A549 (cell line): ENCODE measurements around the gene MAFB. TPM values are rescaled to one million over a fixed set of nuclear protein-coding genes. Genes with fewer than 3 reads are reported as not detected.
A peak's percentile ranks its signal among the peaks of the same experiment; 100 is the strongest.

Source experiments
- ATAC-seq, 2 experiments: fragments of 200-7000 bp in 1 of 2; fragments of >200 bp in 1 of 2; cut with Nextera tagmentation in 1 of 2; cut with Tn5 transposase in 1 of 2; 3 replicates each; pipeline versions ENCODE4 v1.8.0 to v1.9.1; 2018 to 2020; ENCODE audit warnings: mild to moderate bottlenecking in 1 of 2, moderate library complexity in 1 of 2
- CTCF ChIA-PET: fragments of 300-600 bp; sonication (Branson Sonifier 250); formaldehyde crosslinking; extraction: SDS; loops from one replicate; lab custom pipeline; 2021; ENCODE audit warnings: antibody characterized with exemption, inconsistent platforms; lab: Yijun Ruan, JAX
- POLR2A ChIA-PET: fragments of 350-600 bp; formaldehyde crosslinking; extraction: SDS; loops from one replicate; lab custom pipeline; 2021; ENCODE audit warnings: antibody characterized with exemption, inconsistent platforms; lab: Yijun Ruan, JAX
- DNase-seq, 2 experiments: peaks; one replicate each; pipeline versions ENCODE4 v3.0.0 to v3.0.0-alpha.2; 2011 to 2016; ENCODE audit warnings: low read depth in 1 of 2, low spot score in 1 of 2
- FAIRE-seq: peaks from 2 replicates; lab custom pipeline; 2011; peaks lifted over from hg19 to GRCh38; lab: Jason Lieb, UNC
- H3K27ac ChIP-seq, 2 experiments: fragments of >200 bp; sonication (Bioruptor Twin); formaldehyde crosslinking; 3 replicates each; pipeline ENCODE4 v1.5.1; 2016 to 2017
- H3K4me1 ChIP-seq: fragments of >200 bp; sonication (Bioruptor Twin); formaldehyde crosslinking; 3 replicates; pipeline ENCODE4 v1.6.1; 2016
- H3K4me2 ChIP-seq: fragments of >200 bp; sonication (Bioruptor Twin); formaldehyde crosslinking; 3 replicates; pipeline ENCODE4 v1.6.1; 2016
- H3K4me3 ChIP-seq: fragments of >200 bp; sonication (Bioruptor Twin); formaldehyde crosslinking; 3 replicates; pipeline ENCODE4 v1.5.1; 2016
- H3K9me3 ChIP-seq: fragments of >200 bp; sonication (Bioruptor Twin); formaldehyde crosslinking; 3 replicates; pipeline ENCODE4 v1.6.1; 2016
- BCL3 ChIP-seq: fragments of >200 bp; sonication (Bioruptor Twin); formaldehyde crosslinking; IDR thresholded peaks from 3 replicates; pipeline ENCODE4 v1.6.1; 2016
- CBX8 ChIP-seq: fragments of 200-600 bp; sonication (generic); IDR thresholded peaks from 2 replicates; pipeline ENCODE4 v1.6.1; 2016
- CHD2 ChIP-seq: fragments of 150-350 bp; IDR thresholded peaks from 2 replicates; pipeline ENCODE4 v1.6.1; 2014; ENCODE audit warnings: low read length; ENCODE audit not compliant: partially characterized antibody
- CHD4 ChIP-seq: fragments of 200-600 bp; sonication (generic); IDR thresholded peaks from 2 replicates; pipeline ENCODE4 v1.6.1; 2016; ENCODE audit warnings: antibody characterized with exemption, mild to moderate bottlenecking, borderline replicate concordance
- E2F6 ChIP-seq: IDR thresholded peaks from 2 replicates; pipeline ENCODE4 v1.6.1; 2012; ENCODE audit warnings: low read depth, borderline replicate concordance
- EHF ChIP-seq: fragments of 250-450 bp; sonication (Bioruptor Pico); IDR thresholded peaks from 2 replicates; pipeline ENCODE4 v1.5.0; 2020; ENCODE audit warnings: mild to moderate bottlenecking
- EP300 ChIP-seq, 2 experiments: fragments of >200 bp; sonication (Bioruptor Twin); formaldehyde crosslinking; IDR thresholded peaks; 2 replicates in 1 of 2; 3 replicates in 1 of 2; pipeline ENCODE4 v1.6.1; 2016 to 2017
- GATA3 ChIP-seq: IDR thresholded peaks from 2 replicates; pipeline ENCODE4 v1.6.1; 2012; ENCODE audit warnings: borderline replicate concordance
- HOXA7 ChIP-seq: fragments of 250-450 bp; sonication (Bioruptor Pico); IDR thresholded peaks from 2 replicates; pipeline ENCODE4 v1.5.0; 2020; ENCODE audit warnings: mild to moderate bottlenecking, moderate library complexity
- HOXB13 ChIP-seq: fragments of 250-450 bp; sonication (Bioruptor Pico); IDR thresholded peaks from 2 replicates; pipeline ENCODE4 v1.5.0; 2020; ENCODE audit warnings: low read depth, mild to moderate bottlenecking, moderate library complexity
- KDM1A ChIP-seq: fragments of 200-600 bp; sonication (generic); IDR thresholded peaks from 2 replicates; pipeline ENCODE4 v1.6.1; 2016; ENCODE audit warnings: low read depth, mild to moderate bottlenecking
- MAFK ChIP-seq: fragments of 450-650 bp; IDR thresholded peaks from 2 replicates; pipeline ENCODE4 v1.6.1; 2014; ENCODE audit not compliant: partially characterized antibody
- PBX3 ChIP-seq: IDR thresholded peaks from 2 replicates; pipeline ENCODE4 v1.6.1; 2012
- PHF8 ChIP-seq: fragments of 200-600 bp; sonication (generic); IDR thresholded peaks from 2 replicates; pipeline ENCODE4 v1.6.1; 2016; ENCODE audit warnings: low read depth, mild to moderate bottlenecking, antibody characterized with exemption, moderate library complexity, borderline replicate concordance
- RARB ChIP-seq: fragments of 250-450 bp; sonication (Bioruptor Pico); IDR thresholded peaks from 2 replicates; pipeline ENCODE4 v1.8.0; 2021; ENCODE audit warnings: mild to moderate bottlenecking, moderate library complexity
- RCOR1 ChIP-seq: fragments of 150-350 bp; IDR thresholded peaks from 2 replicates; pipeline ENCODE4 v1.6.1; 2014; ENCODE audit warnings: antibody characterized with exemption, low read length, low read depth
- REST ChIP-seq: fragments of 200-600 bp; sonication (generic); IDR thresholded peaks from 2 replicates; pipeline ENCODE4 v1.6.1; 2016; ENCODE audit warnings: antibody characterized with exemption, mild to moderate bottlenecking, moderate library complexity
- RFX5 ChIP-seq: fragments of 450-650 bp; IDR thresholded peaks from 2 replicates; pipeline ENCODE4 v1.7.1; 2014; ENCODE audit warnings: antibody characterized with exemption, mild to moderate bottlenecking, moderate library complexity
- RNF2 ChIP-seq: fragments of 200-600 bp; sonication (generic); IDR thresholded peaks from 2 replicates; pipeline ENCODE4 v1.6.1; 2016; ENCODE audit warnings: low read depth, mild to moderate bottlenecking, antibody characterized with exemption, moderate library complexity, borderline replicate concordance
- SMC3 ChIP-seq: fragments of >200 bp; sonication (Bioruptor Twin); formaldehyde crosslinking; IDR thresholded peaks from 3 replicates; pipeline ENCODE4 v1.6.1; 2018; ENCODE audit warnings: inconsistent platforms
- SREBF2 ChIP-seq: fragments of 450-650 bp; IDR thresholded peaks from 2 replicates; pipeline ENCODE4 v1.6.1; 2014; ENCODE audit warnings: mild to moderate bottlenecking, moderate library complexity
- TFCP2L1 ChIP-seq: fragments of 250-450 bp; sonication (Bioruptor Pico); IDR thresholded peaks from 2 replicates; pipeline ENCODE4 v1.5.0; 2021; ENCODE audit warnings: mild to moderate bottlenecking
- ZC3H11A ChIP-seq: fragments of 450-650 bp; IDR thresholded peaks from 2 replicates; pipeline ENCODE4 v1.6.1; 2014; ENCODE audit warnings: antibody characterized with exemption, mild to moderate bottlenecking
- WGBS: methylation state at CpG from one replicate; pipeline ENCODE4 v1.1.6; 2017; ENCODE audit errors: missing lambda C conversion rate; 5-methylcytosine and 5-hydroxymethylcytosine counted together
- polyA plus RNA-seq, 4 experiments: library from polyadenylated mRNA; depleted of rRNA in 3 of 4; stranded (reverse); fragments of >200 nt; fragmentation: RNase III in 1 of 4; extraction: RNeasy Plus Mini Kit Qiagen cat#74134 plus additional on column Dnase treatment in 1 of 4; gene quantifications; 2 replicates in 3 of 4; 3 replicates in 1 of 4; pipeline ENCODE4 v1.2.3, GENCODE V29; 2011 to 2017

MAFB gene
- polyA plus RNA-seq, 2 of the 4 experiments (the other 2 are of a cell fraction) = 0.04 TPM; not detected in 1

- H3K4me1 ChIP-seq = no peaks in the 10 kb centered on the region
- no peak overlapping the region for H3K27ac ChIP-seq
- ChIA-PET POLR2A (no interaction called here), CTCF (interaction anchor here (1.1 kb wide), 1 partner anchor 10 kb away, joined by 4 read pairs; no protein-coding TSS in a partner anchor)
- H3K9me3 ChIP-seq = no peaks in the 10 kb centered on the region
- FAIRE-seq = no peak
- 29% methylated on average over 8 of the region's 8 CpGs for WGBS
- no peak overlapping the region for H3K4me3 ChIP-seq
- DNase-seq = no peak
- H3K4me2 ChIP-seq = no peak overlapping the region
- no peak for ATAC-seq
- peak; percentile 47 for TF ChIP-seq MAFK
- TF ChIP-seq ZC3H11A = no peak
Observed at GRCh38 chr20:40703975-40704530, 15.0 kb upstream of the MAFB start.

- Histone ChIP-seq H3K27ac (no peak overlapping the region), H3K4me2 (no peak overlapping the region), H3K4me1 (no peaks in the 10 kb centered on the region), H3K9me3 (no peaks in the 10 kb centered on the region), H3K4me3 (no peak overlapping the region)
- FAIRE-seq (no peak), ATAC-seq (no peak), DNase-seq (no peak)
- POLR2A ChIA-PET = no interaction called here
- no peak for TF ChIP-seq KDM1A
- CTCF ChIA-PET = interaction anchor here (3.3 kb wide), 1 partner anchor 13 kb away, joined by 17 read pairs; the partner anchor contains the start of gene MAFB
- 2% methylated on average over 4 of the region's 4 CpGs for WGBS
Observed at GRCh38 chr20:40702504-40702903, 13.5 kb upstream of the MAFB start.

GRCh38 chr20:40698744-40699143 is 9.7 kb upstream of the MAFB start:
- no peak overlapping the region for H3K4me2 ChIP-seq
- no peak overlapping the region for H3K27ac ChIP-seq
- no peaks in the 10 kb centered on the region for H3K4me1 ChIP-seq
- TF ChIP-seq EP300 (IDR thresholded peaks at IDR 0.05) (no peak), RCOR1 (no peak), HOXA7 (no peak), PBX3 (no peak), RFX5 (no peak), RNF2 (no peak), E2F6 (no peak), CBX8 (no peak), EHF (CRISPR knock-in tag) (no peak), PHF8 (no peak), BCL3 (no peak), SREBF2 (no peak), RARB (no peak), CHD2 (no peak), GATA3 (no peak), CHD4 (no peak), REST (no peak), TFCP2L1 (CRISPR knock-in tag) (no peak), HOXB13 (CRISPR knock-in tag) (no peak), SMC3 (no peak)
- no peak for FAIRE-seq
- POLR2A ChIA-PET = no interaction called here
- CTCF ChIA-PET = no interaction called here
- no peak for ATAC-seq
- H3K9me3 ChIP-seq = no peaks in the 10 kb centered on the region
- DNase-seq = no peak
- no peak overlapping the region for H3K4me3 ChIP-seq
